NCI-H1436 treated with DMSO at 0.1 percent for 48 hours (cell line): ENCODE measurements around the gene GMPR2.

Source experiments
- DNase-seq: peaks from one replicate; lab custom pipeline; 2025; lab: John Stamatoyannopoulos, UW

GMPR2 gene

GRCh38 chr14:24252289-24253124, 19.8 kb downstream of the GMPR2 start:
- DNase-seq, result no peak

- DNase-seq, result no peak
These were observed 21.2 kb downstream of the GMPR2 start for GRCh38 chr14:24253936-24254335.

- no peak for DNase-seq
These were observed 22.1 kb downstream of the GMPR2 start for GRCh38 chr14:24254630-24255392.

GRCh38 chr14:24255438-24255837, 22.7 kb downstream of the GMPR2 start:
- DNase-seq, result no peak

- no peak for DNase-seq
These were observed 23.4 kb downstream of the GMPR2 start for GRCh38 chr14:24255931-24256711.

- no peak for DNase-seq
These were observed 24.2 kb downstream of the GMPR2 start for GRCh38 chr14:24256960-24257359.

- DNase-seq, result no peak
These were observed 25.4 kb downstream of the GMPR2 start for GRCh38 chr14:24258119-24258518.

GRCh38 chr14:24258548-24259265, 26.0 kb downstream of the GMPR2 start:
- DNase-seq, result no peak

GRCh38 chr14:24259282-24260025, 26.7 kb downstream of the GMPR2 start:
- no peak for DNase-seq

- DNase-seq, result no peak
These were observed 27.5 kb downstream of the GMPR2 start for GRCh38 chr14:24260026-24260779.

GRCh38 chr14:24260780-24261157, 28.0 kb downstream of the GMPR2 start:
- no peak for DNase-seq

- DNase-seq, result no peak
These were observed 28.7 kb downstream of the GMPR2 start for GRCh38 chr14:24261256-24261968.

GRCh38 chr14:24261969-24262327, 29.2 kb downstream of the GMPR2 start:
- no peak for DNase-seq

GRCh38 chr14:24262821-24263733, 30.3 kb downstream of the GMPR2 start, which contains the start of gene TGM1:
TSS of gene TGM1 (minus strand) at chr14:24263177. CDS start at chr14:24262352, 825 bp downstream.
- no peak for DNase-seq

- DNase-seq, result no peak
These were observed 31.1 kb downstream of the GMPR2 start for GRCh38 chr14:24263848-24264247.

- DNase-seq, result no peak
These were observed 31.6 kb downstream of the GMPR2 start for GRCh38 chr14:24264298-24264697.

- DNase-seq, result no peak
These were observed 33.9 kb downstream of the GMPR2 start for GRCh38 chr14:24266344-24267244.

- no peak for DNase-seq
These were observed 34.8 kb downstream of the GMPR2 start for GRCh38 chr14:24267516-24267915.
